Measurements from ENCODE around the gene CD4.

GRCh38 chr12:6770600-6770999 is 18.7 kb upstream of the CD4 start:
- TF ChIP-seq CTCF (IDR thresholded peaks at IDR 0.05) (no peak), POLR2A (IDR thresholded peaks at IDR 0.05) (no peak), POLR2AphosphoS5 (IDR thresholded peaks at IDR 0.05) (no peak), EP300 (IDR thresholded peaks at IDR 0.05; ENCODE audit: low read depth) (no peak)
